Neural cell (in vitro differentiated cells): Measurements from ENCODE around the gene INS.
"Not testable (repeated sequence)": the region's sequence is repeated elsewhere in the genome, so short reads cannot be mapped to it uniquely, and the experiment has no call there.

Experiments used
- EZH2 ChIP-seq: fragments of 200-600, 300-800 bp; shearing (Covaris generic), sonication (generic); IDR thresholded peaks from 2 replicates; pipeline ENCODE4 v1.6.1; 2014; ENCODE audit warnings: antibody characterized with exemption, low read length, borderline replicate concordance, mild to moderate bottlenecking; ENCODE audit not compliant: insufficient read depth, poor library complexity, severe bottlenecking
- POLR2AphosphoS5 ChIP-seq: IDR thresholded peaks from 2 replicates; pipeline ENCODE4 v1.6.1; 2012
- SMC3 ChIP-seq: fragments of 450-650 bp; conservative IDR thresholded peaks from 2 replicates; pipeline ENCODE4 v1.6.1; 2014; ENCODE audit warnings: antibody characterized with exemption, mild to moderate bottlenecking, moderate library complexity; ENCODE audit not compliant: poor library complexity
- TF ChIP-seq, protein P1 (sequence below): fragments of 450-650 bp; IDR thresholded peaks from 2 replicates; pipeline ENCODE4 v1.5.1; 2014; ENCODE audit warnings: antibody characterized with exemption, mild to moderate bottlenecking, moderate library complexity; ENCODE audit not compliant: poor library complexity, severe bottlenecking

GRCh38 chr11:2124736-2125484 lies 36.1 kb downstream of the INS start:
- not testable (repeated sequence) for TF ChIP-seq POLR2AphosphoS5, SMC3, EZH2
- TF ChIP-seq, protein P1, sequence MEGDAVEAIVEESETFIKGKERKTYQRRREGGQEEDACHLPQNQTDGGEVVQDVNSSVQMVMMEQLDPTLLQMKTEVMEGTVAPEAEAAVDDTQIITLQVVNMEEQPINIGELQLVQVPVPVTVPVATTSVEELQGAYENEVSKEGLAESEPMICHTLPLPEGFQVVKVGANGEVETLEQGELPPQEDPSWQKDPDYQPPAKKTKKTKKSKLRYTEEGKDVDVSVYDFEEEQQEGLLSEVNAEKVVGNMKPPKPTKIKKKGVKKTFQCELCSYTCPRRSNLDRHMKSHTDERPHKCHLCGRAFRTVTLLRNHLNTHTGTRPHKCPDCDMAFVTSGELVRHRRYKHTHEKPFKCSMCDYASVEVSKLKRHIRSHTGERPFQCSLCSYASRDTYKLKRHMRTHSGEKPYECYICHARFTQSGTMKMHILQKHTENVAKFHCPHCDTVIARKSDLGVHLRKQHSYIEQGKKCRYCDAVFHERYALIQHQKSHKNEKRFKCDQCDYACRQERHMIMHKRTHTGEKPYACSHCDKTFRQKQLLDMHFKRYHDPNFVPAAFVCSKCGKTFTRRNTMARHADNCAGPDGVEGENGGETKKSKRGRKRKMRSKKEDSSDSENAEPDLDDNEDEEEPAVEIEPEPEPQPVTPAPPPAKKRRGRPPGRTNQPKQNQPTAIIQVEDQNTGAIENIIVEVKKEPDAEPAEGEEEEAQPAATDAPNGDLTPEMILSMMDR = not testable (repeated sequence)
